DOHH2 (cell line): ENCODE data around the gene ZRANB3.

ENCODE experiments used
- EZH2phosphoT487 ChIP-seq: fragments of 200-600 bp; sonication (generic); IDR thresholded peaks from 2 replicates; pipeline ENCODE4 v1.6.1; 2017; ENCODE audit warnings: borderline replicate concordance, mild to moderate bottlenecking, antibody characterized with exemption, low read length, moderate library complexity, mixed read lengths
- TF ChIP-seq, protein P1 (sequence below): fragments of 200-600 bp; sonication (generic); IDR thresholded peaks from one replicate; pipeline ENCODE4 v1.5.1; 2014; ENCODE audit warnings: antibody characterized with exemption, mild to moderate bottlenecking, low read depth, low read length; ENCODE audit not compliant: poor library complexity, severe bottlenecking

DNA sequence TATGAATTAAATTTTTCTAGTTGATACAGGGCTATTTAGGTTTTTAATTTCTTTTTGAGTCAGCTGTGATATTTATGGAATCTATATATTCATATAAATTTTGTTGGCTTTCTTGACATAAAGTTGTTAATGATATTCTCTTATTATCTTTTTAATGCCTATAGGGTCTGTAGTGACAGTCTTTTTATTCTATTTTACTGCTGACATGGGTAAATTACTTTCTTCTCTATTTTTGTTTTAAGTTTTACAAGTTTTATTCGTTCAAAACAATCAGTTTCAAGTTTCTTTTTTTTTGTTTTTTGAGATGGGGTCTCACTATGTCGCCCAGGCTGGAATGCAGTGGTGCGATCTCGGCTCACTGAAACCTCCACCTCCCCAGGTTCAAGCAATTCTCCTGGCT is 226.3 kb downstream of the ZRANB3 start:
- TF ChIP-seq, protein P1, sequence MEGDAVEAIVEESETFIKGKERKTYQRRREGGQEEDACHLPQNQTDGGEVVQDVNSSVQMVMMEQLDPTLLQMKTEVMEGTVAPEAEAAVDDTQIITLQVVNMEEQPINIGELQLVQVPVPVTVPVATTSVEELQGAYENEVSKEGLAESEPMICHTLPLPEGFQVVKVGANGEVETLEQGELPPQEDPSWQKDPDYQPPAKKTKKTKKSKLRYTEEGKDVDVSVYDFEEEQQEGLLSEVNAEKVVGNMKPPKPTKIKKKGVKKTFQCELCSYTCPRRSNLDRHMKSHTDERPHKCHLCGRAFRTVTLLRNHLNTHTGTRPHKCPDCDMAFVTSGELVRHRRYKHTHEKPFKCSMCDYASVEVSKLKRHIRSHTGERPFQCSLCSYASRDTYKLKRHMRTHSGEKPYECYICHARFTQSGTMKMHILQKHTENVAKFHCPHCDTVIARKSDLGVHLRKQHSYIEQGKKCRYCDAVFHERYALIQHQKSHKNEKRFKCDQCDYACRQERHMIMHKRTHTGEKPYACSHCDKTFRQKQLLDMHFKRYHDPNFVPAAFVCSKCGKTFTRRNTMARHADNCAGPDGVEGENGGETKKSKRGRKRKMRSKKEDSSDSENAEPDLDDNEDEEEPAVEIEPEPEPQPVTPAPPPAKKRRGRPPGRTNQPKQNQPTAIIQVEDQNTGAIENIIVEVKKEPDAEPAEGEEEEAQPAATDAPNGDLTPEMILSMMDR = no peak
- no peak for TF ChIP-seq EZH2phosphoT487
